ENCODE data around the gene PTPRM.

Gene PTPRM

GRCh38 chr18:8357320-8357719 is 790.2 kb downstream of the PTPRM start:
- Histone ChIP-seq H3K9me3 (ENCODE audit: control insufficient read depth, insufficient read depth, low read length) (no peaks in the 10 kb centered on the region), H3K9ac (ENCODE audit: low read depth, low read length) (no peak overlapping the region), H3K4me1 (ENCODE audit: insufficient read depth, low read length) (peaks cover 8% of the 10 kb centered on the region; the same call in 1 of the 2 replicates), H3K36me3 (ENCODE audit: insufficient read depth, low read length) (no peaks in the 10 kb centered on the region)

- Histone ChIP-seq H3K9me3 (ENCODE audit: control insufficient read depth, insufficient read depth, low read length) (no peaks in the 10 kb centered on the region), H3K9ac (ENCODE audit: low read depth, low read length) (no peak overlapping the region), H3K36me3 (ENCODE audit: insufficient read depth, low read length) (no peaks in the 10 kb centered on the region), H3K4me1 (ENCODE audit: insufficient read depth, low read length) (peaks cover 8% of the 10 kb centered on the region; the same call in 1 of the 2 replicates)
Measured at GRCh38 chr18:8358033-8358765, 791.1 kb downstream of the PTPRM start.

GRCh38 chr18:8359076-8359475 is 792.0 kb downstream of the PTPRM start:
- H3K4me1 ChIP-seq (ENCODE audit: insufficient read depth, low read length), result peaks cover 8% of the 10 kb centered on the region; the same call in 1 of the 2 replicates
- no peaks in the 10 kb centered on the region for H3K9me3 ChIP-seq (ENCODE audit: control insufficient read depth, insufficient read depth, low read length)
- H3K9ac ChIP-seq (ENCODE audit: low read depth, low read length), result no peak overlapping the region
- H3K36me3 ChIP-seq (ENCODE audit: insufficient read depth, low read length), result no peaks in the 10 kb centered on the region

GRCh38 chr18:8359481-8359880 is 792.4 kb downstream of the PTPRM start:
- H3K36me3 ChIP-seq (ENCODE audit: insufficient read depth, low read length), result no peaks in the 10 kb centered on the region
- no peaks in the 10 kb centered on the region for H3K9me3 ChIP-seq (ENCODE audit: control insufficient read depth, insufficient read depth, low read length)
- H3K9ac ChIP-seq (ENCODE audit: low read depth, low read length), result no peak overlapping the region
- peaks cover 8% of the 10 kb centered on the region; the same call in 1 of the 2 replicates for H3K4me1 ChIP-seq (ENCODE audit: insufficient read depth, low read length)

- H3K4me1 ChIP-seq (ENCODE audit: insufficient read depth, low read length), result peaks cover 5% of the 10 kb centered on the region; the same call in 1 of the 2 replicates
- H3K9me3 ChIP-seq (ENCODE audit: control insufficient read depth, insufficient read depth, low read length), result no peaks in the 10 kb centered on the region
- H3K9ac ChIP-seq (ENCODE audit: low read depth, low read length), result no peak overlapping the region
Measured at GRCh38 chr18:8361941-8362471, 794.9 kb downstream of the PTPRM start.

GRCh38 chr18:8362863-8363262 is 795.7 kb downstream of the PTPRM start:
- Histone ChIP-seq H3K9me3 (ENCODE audit: control insufficient read depth, insufficient read depth, low read length) (no peaks in the 10 kb centered on the region), H3K9ac (ENCODE audit: low read depth, low read length) (no peak overlapping the region), H3K4me1 (ENCODE audit: insufficient read depth, low read length) (peaks cover 4% of the 10 kb centered on the region; the same call in 1 of the 2 replicates), H3K36me3 (ENCODE audit: insufficient read depth, low read length) (no peaks in the 10 kb centered on the region)

More at GRCh38 chr18:8361941-8362471, 794.9 kb downstream of the PTPRM start:
- no peaks in the 10 kb centered on the region for H3K36me3 ChIP-seq (ENCODE audit: insufficient read depth, low read length)

- Histone ChIP-seq H3K4me1 (ENCODE audit: insufficient read depth, low read length) (no peaks in the 10 kb centered on the region; the same call in 1 of the 2 replicates), H3K9me3 (ENCODE audit: control insufficient read depth, insufficient read depth, low read length) (no peaks in the 10 kb centered on the region), H3K36me3 (ENCODE audit: insufficient read depth, low read length) (no peaks in the 10 kb centered on the region), H3K9ac (ENCODE audit: low read depth, low read length) (no peak overlapping the region)
Measured at GRCh38 chr18:8364385-8364784, 797.3 kb downstream of the PTPRM start.

GRCh38 chr18:8365006-8365405 is 797.9 kb downstream of the PTPRM start:
- H3K9me3 ChIP-seq (ENCODE audit: control insufficient read depth, insufficient read depth, low read length), result no peaks in the 10 kb centered on the region
- H3K36me3 ChIP-seq (ENCODE audit: insufficient read depth, low read length), result no peaks in the 10 kb centered on the region
- no peaks in the 10 kb centered on the region for H3K4me1 ChIP-seq (ENCODE audit: insufficient read depth, low read length)
- no peak overlapping the region for H3K9ac ChIP-seq (ENCODE audit: low read depth, low read length)

GRCh38 chr18:8365528-8365927 is 798.4 kb downstream of the PTPRM start:
- Histone ChIP-seq H3K9me3 (ENCODE audit: control insufficient read depth, insufficient read depth, low read length) (no peaks in the 10 kb centered on the region), H3K36me3 (ENCODE audit: insufficient read depth, low read length) (no peaks in the 10 kb centered on the region), H3K9ac (ENCODE audit: low read depth, low read length) (no peak overlapping the region), H3K4me1 (ENCODE audit: insufficient read depth, low read length) (no peaks in the 10 kb centered on the region)

GRCh38 chr18:8366070-8366469 is 799.0 kb downstream of the PTPRM start:
- no peaks in the 10 kb centered on the region for H3K9me3 ChIP-seq (ENCODE audit: control insufficient read depth, insufficient read depth, low read length)
- H3K4me1 ChIP-seq (ENCODE audit: insufficient read depth, low read length), result no peaks in the 10 kb centered on the region
- no peaks in the 10 kb centered on the region for H3K36me3 ChIP-seq (ENCODE audit: insufficient read depth, low read length)
- no peak overlapping the region for H3K9ac ChIP-seq (ENCODE audit: low read depth, low read length)

GRCh38 chr18:8366656-8367055 is 799.5 kb downstream of the PTPRM start:
- Histone ChIP-seq H3K4me1 (ENCODE audit: insufficient read depth, low read length) (no peaks in the 10 kb centered on the region), H3K9ac (ENCODE audit: low read depth, low read length) (peak overlapping the region; percentile 33; the same call in 1 of the 2 replicates), H3K9me3 (ENCODE audit: control insufficient read depth, insufficient read depth, low read length) (no peaks in the 10 kb centered on the region), H3K36me3 (ENCODE audit: insufficient read depth, low read length) (no peaks in the 10 kb centered on the region)

GRCh38 chr18:8367217-8367988 is 800.3 kb downstream of the PTPRM start:
- no peaks in the 10 kb centered on the region for H3K9me3 ChIP-seq (ENCODE audit: control insufficient read depth, insufficient read depth, low read length)
- peak overlapping the region; percentile 33; the same call in 1 of the 2 replicates for H3K9ac ChIP-seq (ENCODE audit: low read depth, low read length)
- H3K36me3 ChIP-seq (ENCODE audit: insufficient read depth, low read length), result no peaks in the 10 kb centered on the region
- no peaks in the 10 kb centered on the region for H3K4me1 ChIP-seq (ENCODE audit: insufficient read depth, low read length)

- Histone ChIP-seq H3K9ac (ENCODE audit: low read depth, low read length) (no peak overlapping the region), H3K9me3 (ENCODE audit: control insufficient read depth, insufficient read depth, low read length) (no peaks in the 10 kb centered on the region), H3K36me3 (ENCODE audit: insufficient read depth, low read length) (no peaks in the 10 kb centered on the region), H3K4me1 (ENCODE audit: insufficient read depth, low read length) (no peaks in the 10 kb centered on the region)
Measured at GRCh38 chr18:8368512-8369217, 801.5 kb downstream of the PTPRM start.

GRCh38 chr18:8373486-8373885 is 806.4 kb downstream of the PTPRM start:
- H3K9me3 ChIP-seq (ENCODE audit: control insufficient read depth, insufficient read depth, low read length), result no peaks in the 10 kb centered on the region
- no peak overlapping the region for H3K9ac ChIP-seq (ENCODE audit: low read depth, low read length)
- H3K36me3 ChIP-seq (ENCODE audit: insufficient read depth, low read length), result no peaks in the 10 kb centered on the region
- H3K4me1 ChIP-seq (ENCODE audit: insufficient read depth, low read length), result no peaks in the 10 kb centered on the region

All from ES-I3 (cell line).